SK-N-SH (cell line): ENCODE data around the gene TMEM187.

Experiments used
- CHD2 ChIP-seq: fragments of 150-350 bp; IDR thresholded peaks from 2 replicates; pipeline ENCODE4 v1.6.1; 2018; ENCODE audit warnings: low read length; ENCODE audit not compliant: partially characterized antibody
- CTCF ChIP-seq: fragments of 200-600 bp; sonication (generic); IDR thresholded peaks from 2 replicates; pipeline ENCODE4 v1.6.1; 2017; ENCODE audit warnings: antibody characterized with exemption, mild to moderate bottlenecking, moderate library complexity
- EP300 ChIP-seq, 2 experiments: IDR thresholded peaks; 2 replicates each; pipeline versions ENCODE4 v1.4.0 to v1.6.1; 2012; ENCODE audit warnings: borderline replicate concordance in 1 of 2, low read depth in 1 of 2, low read length in 1 of 2
- FOSL2 ChIP-seq: IDR thresholded peaks from 2 replicates; pipeline ENCODE4 v1.4.0; 2012; ENCODE audit warnings: low read depth, mild to moderate bottlenecking, moderate library complexity, borderline replicate concordance
- FOXJ3 ChIP-seq: sonication (generic); formaldehyde crosslinking; IDR thresholded peaks from 2 replicates; pipeline ENCODE4 v1.5.1; 2020; ENCODE audit warnings: mild to moderate bottlenecking, missing genetic modification reagents
- GATA2 ChIP-seq: sonication (generic); formaldehyde crosslinking; IDR thresholded peaks from 2 replicates; pipeline ENCODE4 v1.5.0; 2020; ENCODE audit warnings: mild to moderate bottlenecking, missing genetic modification reagents
- JUND ChIP-seq: IDR thresholded peaks from 2 replicates; pipeline ENCODE4 v1.4.0; 2012
- MAX ChIP-seq: IDR thresholded peaks from 2 replicates; pipeline ENCODE4 v1.4.0; 2012; ENCODE audit warnings: low read depth
- MXI1 ChIP-seq: IDR thresholded peaks from 2 replicates; pipeline ENCODE4 v1.6.1; 2012; ENCODE audit warnings: mild to moderate bottlenecking, low read depth, low read length, improper control_type of control experiment
- SMC3 ChIP-seq: IDR thresholded peaks from 2 replicates; pipeline ENCODE4 v1.6.1; 2012; ENCODE audit warnings: low read depth, low read length, improper control_type of control experiment
- TAF1 ChIP-seq: IDR thresholded peaks from 2 replicates; pipeline ENCODE4 v1.6.1; 2012; ENCODE audit warnings: low read depth, mild to moderate bottlenecking, low read length, moderate library complexity, borderline replicate concordance
- USF2 ChIP-seq: fragments of 150-350 bp; IDR thresholded peaks from 2 replicates; pipeline ENCODE4 v1.6.1; 2017; ENCODE audit warnings: antibody characterized with exemption, low read length, low read depth, borderline replicate concordance

DNA sequence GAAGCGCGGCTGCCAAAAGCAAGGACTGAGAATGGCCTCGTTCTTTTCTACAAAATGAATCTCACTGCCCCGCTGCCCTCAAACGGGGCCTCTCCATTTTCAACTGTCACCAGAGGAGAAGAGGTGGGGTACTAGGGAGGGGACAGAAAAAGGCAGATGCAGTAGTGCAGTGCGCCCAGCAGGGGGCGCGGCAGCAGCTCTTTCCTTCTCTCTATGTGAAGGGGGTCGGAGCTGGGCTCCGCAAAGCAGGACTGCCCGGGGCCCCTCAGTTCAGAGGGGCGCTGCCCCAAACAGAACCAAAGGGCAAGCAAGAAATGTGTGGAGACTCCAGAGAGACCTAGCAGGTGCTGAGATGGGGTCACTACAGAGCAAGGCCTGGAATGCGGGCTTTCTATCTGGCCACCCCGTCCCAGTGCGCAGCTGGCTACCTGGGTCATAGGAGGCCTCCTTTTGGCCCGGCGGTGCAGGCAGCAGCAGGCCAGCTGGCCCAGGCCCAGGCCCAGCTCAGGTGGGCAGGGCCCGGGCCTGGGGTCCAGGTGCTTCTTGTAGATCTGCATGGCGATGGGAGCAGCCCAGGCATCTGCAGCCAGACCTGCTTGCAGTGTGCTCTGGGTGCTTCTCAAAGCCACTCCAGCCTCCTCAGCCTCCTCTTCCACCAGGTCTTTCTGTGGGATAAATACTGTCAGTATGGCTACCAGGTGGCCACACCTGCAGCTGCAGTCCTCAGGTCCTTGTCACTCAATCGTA lies 41.2 kb downstream of the TMEM187 start:
- TF ChIP-seq CTCF: peak; percentile 98
- TF ChIP-seq FOSL2: no peak
- no peak for TF ChIP-seq EP300 (IDR thresholded peaks at IDR 0.05; ENCODE audit: borderline replicate concordance in 1 of 2, low read depth in 1 of 2, low read length in 1 of 2)
- TF ChIP-seq TAF1: no peak
- TF ChIP-seq FOXJ3: no peak
- no peak for TF ChIP-seq USF2
- TF ChIP-seq SMC3: peak; percentile 60
- no peak for TF ChIP-seq CHD2
- no peak for TF ChIP-seq MXI1
- TF ChIP-seq JUND: no peak
- TF ChIP-seq MAX: no peak
- TF ChIP-seq GATA2: no peak
